ENCODE results near the gene HCN2. TPM values are rescaled to one million over a fixed set of nuclear protein-coding genes. Genes with fewer than 3 reads are reported as not detected.

HCN2 gene
- total and polyA plus RNA-seq, 2 of the 13 experiments (the other 11 are each of a cell fraction or from before 2014, with no cell fraction given), result 0.01 TPM; not detected in 1

GRCh38 chr19:567296-567900, 22.3 kb upstream of the HCN2 start (continued):
- TF ChIP-seq, protein P1, sequence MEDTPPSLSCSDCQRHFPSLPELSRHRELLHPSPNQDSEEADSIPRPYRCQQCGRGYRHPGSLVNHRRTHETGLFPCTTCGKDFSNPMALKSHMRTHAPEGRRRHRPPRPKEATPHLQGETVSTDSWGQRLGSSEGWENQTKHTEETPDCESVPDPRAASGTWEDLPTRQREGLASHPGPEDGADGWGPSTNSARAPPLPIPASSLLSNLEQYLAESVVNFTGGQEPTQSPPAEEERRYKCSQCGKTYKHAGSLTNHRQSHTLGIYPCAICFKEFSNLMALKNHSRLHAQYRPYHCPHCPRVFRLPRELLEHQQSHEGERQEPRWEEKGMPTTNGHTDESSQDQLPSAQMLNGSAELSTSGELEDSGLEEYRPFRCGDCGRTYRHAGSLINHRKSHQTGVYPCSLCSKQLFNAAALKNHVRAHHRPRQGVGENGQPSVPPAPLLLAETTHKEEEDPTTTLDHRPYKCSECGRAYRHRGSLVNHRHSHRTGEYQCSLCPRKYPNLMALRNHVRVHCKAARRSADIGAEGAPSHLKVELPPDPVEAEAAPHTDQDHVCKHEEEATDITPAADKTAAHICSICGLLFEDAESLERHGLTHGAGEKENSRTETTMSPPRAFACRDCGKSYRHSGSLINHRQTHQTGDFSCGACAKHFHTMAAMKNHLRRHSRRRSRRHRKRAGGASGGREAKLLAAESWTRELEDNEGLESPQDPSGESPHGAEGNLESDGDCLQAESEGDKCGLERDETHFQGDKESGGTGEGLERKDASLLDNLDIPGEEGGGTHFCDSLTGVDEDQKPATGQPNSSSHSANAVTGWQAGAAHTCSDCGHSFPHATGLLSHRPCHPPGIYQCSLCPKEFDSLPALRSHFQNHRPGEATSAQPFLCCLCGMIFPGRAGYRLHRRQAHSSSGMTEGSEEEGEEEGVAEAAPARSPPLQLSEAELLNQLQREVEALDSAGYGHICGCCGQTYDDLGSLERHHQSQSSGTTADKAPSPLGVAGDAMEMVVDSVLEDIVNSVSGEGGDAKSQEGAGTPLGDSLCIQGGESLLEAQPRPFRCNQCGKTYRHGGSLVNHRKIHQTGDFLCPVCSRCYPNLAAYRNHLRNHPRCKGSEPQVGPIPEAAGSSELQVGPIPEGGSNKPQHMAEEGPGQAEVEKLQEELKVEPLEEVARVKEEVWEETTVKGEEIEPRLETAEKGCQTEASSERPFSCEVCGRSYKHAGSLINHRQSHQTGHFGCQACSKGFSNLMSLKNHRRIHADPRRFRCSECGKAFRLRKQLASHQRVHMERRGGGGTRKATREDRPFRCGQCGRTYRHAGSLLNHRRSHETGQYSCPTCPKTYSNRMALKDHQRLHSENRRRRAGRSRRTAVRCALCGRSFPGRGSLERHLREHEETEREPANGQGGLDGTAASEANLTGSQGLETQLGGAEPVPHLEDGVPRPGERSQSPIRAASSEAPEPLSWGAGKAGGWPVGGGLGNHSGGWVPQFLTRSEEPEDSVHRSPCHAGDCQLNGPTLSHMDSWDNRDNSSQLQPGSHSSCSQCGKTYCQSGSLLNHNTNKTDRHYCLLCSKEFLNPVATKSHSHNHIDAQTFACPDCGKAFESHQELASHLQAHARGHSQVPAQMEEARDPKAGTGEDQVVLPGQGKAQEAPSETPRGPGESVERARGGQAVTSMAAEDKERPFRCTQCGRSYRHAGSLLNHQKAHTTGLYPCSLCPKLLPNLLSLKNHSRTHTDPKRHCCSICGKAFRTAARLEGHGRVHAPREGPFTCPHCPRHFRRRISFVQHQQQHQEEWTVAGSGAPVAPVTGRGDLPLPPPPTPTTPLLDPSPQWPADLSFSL (CRISPR knock-in tag; IDR thresholded peaks at IDR 0.05), result no peak
- TF ChIP-seq SNAI1 (CRISPR knock-in tag; IDR thresholded peaks at IDR 0.05; ENCODE audit: borderline replicate concordance) (no peak), ZBTB7A (CRISPR knock-in tag; IDR thresholded peaks at IDR 0.05) (no peak), ZNF704 (CRISPR knock-in tag; IDR thresholded peaks at IDR 0.05; ENCODE audit: borderline replicate concordance) (no peak), ZNF891 (CRISPR knock-in tag; IDR thresholded peaks at IDR 0.05) (no peak), RBFOX2 (IDR thresholded peaks at IDR 0.05; ENCODE audit: low read depth, low read length) (no peak)

All from HepG2 (cell line).